GM12878 (cell line): ENCODE data around the gene EMILIN2.

Source experiments
- CREM ChIP-seq: IDR thresholded peaks from 2 replicates; pipeline ENCODE4 v1.6.1; 2014; ENCODE audit warnings: antibody characterized with exemption, low read depth
- CTCF ChIP-seq, 3 experiments: IDR thresholded peaks in 2 of 3; conservative IDR thresholded peaks in 1 of 3; 2 replicates each; pipeline ENCODE4 v1.5.1; 2011; ENCODE audit warnings: low read depth in 3 of 3, low read length in 3 of 3, mild to moderate bottlenecking in 3 of 3, control low read depth in 2 of 3, moderate library complexity in 2 of 3, inconsistent platforms in 1 of 3, mixed read lengths in 1 of 3; ENCODE audit not compliant: control insufficient read depth in 2 of 3, insufficient read depth in 1 of 3; ENCODE audit errors: extremely low read depth in 1 of 3
- ESRRA ChIP-seq: IDR thresholded peaks from 2 replicates; pipeline ENCODE4 v1.6.1; 2012; ENCODE audit warnings: mild to moderate bottlenecking, low read length, improper control_type of control experiment
- FOXM1 ChIP-seq: IDR thresholded peaks from 2 replicates; pipeline ENCODE4 v1.6.1; 2012; ENCODE audit warnings: low read depth, mild to moderate bottlenecking, inconsistent platforms, low read length, moderate library complexity
- HDAC6 ChIP-seq: fragments of 200-600 bp; sonication (generic); IDR thresholded peaks from one replicate; pipeline ENCODE4 v1.8.0; 2017; ENCODE audit warnings: antibody characterized with exemption; ENCODE audit not compliant: unreplicated experiment
- KDM1A ChIP-seq: fragments of 200-600 bp; sonication (generic); IDR thresholded peaks from 2 replicates; pipeline ENCODE4 v1.6.1; 2016; ENCODE audit warnings: borderline replicate concordance
- NFIC ChIP-seq: IDR thresholded peaks from 2 replicates; pipeline ENCODE4 v1.6.1; 2012; ENCODE audit warnings: low read depth, mild to moderate bottlenecking, inconsistent platforms, low read length, moderate library complexity
- ZBTB33 ChIP-seq: fragments of 450-650 bp; IDR thresholded peaks from 2 replicates; pipeline ENCODE4 v1.6.1; 2017; ENCODE audit warnings: mild to moderate bottlenecking
- TF ChIP-seq, protein P1 (sequence below): IDR thresholded peaks from 2 replicates; pipeline ENCODE4 v1.6.1; 2011; ENCODE audit warnings: low read depth, mild to moderate bottlenecking, low read length, moderate library complexity, borderline replicate concordance; ENCODE audit errors: extremely low read depth
- TF ChIP-seq, protein P2 (sequence below): fragments of 450-650 bp; IDR thresholded peaks from 2 replicates; pipeline ENCODE4 v1.6.1; 2016; ENCODE audit warnings: mild to moderate bottlenecking

DNA sequence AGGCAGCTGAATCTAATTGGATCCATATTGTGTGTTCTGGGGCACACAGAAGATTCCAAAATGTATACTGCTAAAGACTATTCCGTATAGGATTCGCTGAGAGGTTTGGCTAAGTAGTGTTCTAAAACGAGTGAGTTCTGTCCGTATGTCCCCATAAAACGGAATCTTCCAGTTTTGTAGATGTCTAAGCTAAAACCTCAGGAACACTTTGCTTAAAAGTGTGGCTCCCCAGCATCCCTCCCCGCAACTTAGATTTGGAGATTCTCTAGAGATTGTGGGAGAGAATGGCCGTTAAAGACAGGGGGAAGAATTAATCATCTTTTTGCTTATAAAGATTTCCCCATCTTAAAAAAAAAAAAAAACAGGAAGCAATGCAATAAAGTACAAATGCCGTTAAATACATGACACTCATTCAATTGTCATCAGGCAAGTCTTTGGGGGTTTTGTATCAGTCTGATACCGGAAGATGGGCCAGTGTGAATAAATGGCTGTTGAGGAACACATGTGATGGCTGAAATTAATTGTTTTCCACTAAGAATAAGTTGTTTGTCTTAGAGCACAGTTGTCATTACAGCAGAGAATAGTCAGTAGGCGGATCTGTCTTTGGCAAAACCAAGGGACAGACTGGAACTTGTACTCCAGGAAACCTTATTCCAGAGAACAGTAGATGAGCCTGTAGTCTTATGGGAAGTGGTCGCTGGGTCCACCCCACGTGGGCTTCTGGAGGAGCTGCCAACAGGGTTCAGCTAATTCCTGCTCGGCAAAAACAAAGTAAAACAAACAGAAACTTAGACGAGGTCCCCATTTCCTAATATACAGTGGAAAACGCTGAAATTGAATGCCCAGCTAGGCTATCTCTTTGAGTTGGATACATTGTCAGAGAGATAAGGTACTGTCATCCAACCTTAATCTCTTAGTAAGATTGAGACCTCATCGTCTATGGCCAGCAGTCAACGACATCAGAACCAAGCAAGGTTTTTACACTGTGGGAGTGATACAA lies 1.7 kb downstream of the EMILIN2 start:
- TF ChIP-seq HDAC6 (no peak), CTCF (IDR thresholded peaks at IDR 0.05 in 2 of 3, conservative IDR thresholded peaks at IDR 0.05 in 1 of 3; ENCODE audit: control insufficient read depth in 2 of 3, extremely low read depth in 1 of 3, insufficient read depth in 1 of 3, low read depth in 3 of 3, low read length in 3 of 3) (no peak), CREM (no peak), NFIC (no peak), ESRRA (no peak), ZBTB33 (no peak), FOXM1 (no peak), KDM1A (no peak)
- TF ChIP-seq, protein P1, sequence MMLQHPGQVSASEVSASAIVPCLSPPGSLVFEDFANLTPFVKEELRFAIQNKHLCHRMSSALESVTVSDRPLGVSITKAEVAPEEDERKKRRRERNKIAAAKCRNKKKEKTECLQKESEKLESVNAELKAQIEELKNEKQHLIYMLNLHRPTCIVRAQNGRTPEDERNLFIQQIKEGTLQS = no peak
- TF ChIP-seq, protein P2, sequence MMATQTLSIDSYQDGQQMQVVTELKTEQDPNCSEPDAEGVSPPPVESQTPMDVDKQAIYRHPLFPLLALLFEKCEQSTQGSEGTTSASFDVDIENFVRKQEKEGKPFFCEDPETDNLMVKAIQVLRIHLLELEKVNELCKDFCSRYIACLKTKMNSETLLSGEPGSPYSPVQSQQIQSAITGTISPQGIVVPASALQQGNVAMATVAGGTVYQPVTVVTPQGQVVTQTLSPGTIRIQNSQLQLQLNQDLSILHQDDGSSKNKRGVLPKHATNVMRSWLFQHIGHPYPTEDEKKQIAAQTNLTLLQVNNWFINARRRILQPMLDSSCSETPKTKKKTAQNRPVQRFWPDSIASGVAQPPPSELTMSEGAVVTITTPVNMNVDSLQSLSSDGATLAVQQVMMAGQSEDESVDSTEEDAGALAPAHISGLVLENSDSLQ = no peak
